IPS DF 19.7 (cell line): ENCODE measurements around the gene SLC25A1.
"Not testable (repeated sequence)": the region's sequence is repeated elsewhere in the genome, so short reads cannot be mapped to it uniquely, and the experiment has no call there.

Experiments
- DNase-seq: peaks from one replicate; pipeline ENCODE4 v3.0.0-alpha.2; 2013; ENCODE audit warnings: low read depth, low spot score

The SLC25A1 gene

GRCh38 chr22:19206287-19206686 is 27.8 kb upstream of the SLC25A1 start:
- DNase-seq = no peak

GRCh38 chr22:19204640-19205039 is 26.1 kb upstream of the SLC25A1 start:
- no peak for DNase-seq

- DNase-seq = no peak
Observed at GRCh38 chr22:19203834-19204233, 25.3 kb upstream of the SLC25A1 start.

GRCh38 chr22:19202799-19203186 is 24.3 kb upstream of the SLC25A1 start:
- DNase-seq = not testable (repeated sequence)

GRCh38 chr22:19201869-19202798 is 23.6 kb upstream of the SLC25A1 start:
- DNase-seq = no peak

- DNase-seq = no peak
Observed at GRCh38 chr22:19201130-19201868, 22.8 kb upstream of the SLC25A1 start.

- no peak for DNase-seq
Observed at GRCh38 chr22:19199479-19199878, 20.9 kb upstream of the SLC25A1 start.

GRCh38 chr22:19197997-19198865 is 19.7 kb upstream of the SLC25A1 start:
- DNase-seq = no peak

GRCh38 chr22:19196841-19197612 is 18.5 kb upstream of the SLC25A1 start:
- no peak for DNase-seq

GRCh38 chr22:19195796-19196731 is 17.5 kb upstream of the SLC25A1 start:
- no peak for DNase-seq

GRCh38 chr22:19194766-19195536 is 16.4 kb upstream of the SLC25A1 start:
- DNase-seq = no peak

- DNase-seq = no peak
Observed at GRCh38 chr22:19193879-19194278, 15.3 kb upstream of the SLC25A1 start.

GRCh38 chr22:19187716-19188563 is 9.4 kb upstream of the SLC25A1 start:
- no peak for DNase-seq

- DNase-seq = no peak
Observed at GRCh38 chr22:19184276-19184997, 5.9 kb upstream of the SLC25A1 start.

GRCh38 chr22:19183216-19183615 is 4.7 kb upstream of the SLC25A1 start:
- DNase-seq = no peak

- DNase-seq = no peak
Observed at GRCh38 chr22:19182472-19183157, 4.1 kb upstream of the SLC25A1 start.
